Stimulated activated CD8-positive, alpha-beta memory T cell treated with anti-CD3 and anti-CD28 coated beads, Interleukin-7, amount 100 ng/mL, for 4 hours (primary cell): ENCODE results near the gene CAPZA1.

Experiments
- DNase-seq, 2 donors: peaks; one replicate each; pipeline ENCODE4 v3.0.0-alpha.2; 2020; ENCODE audit warnings: low read depth in 2 of 2

CAPZA1 gene

DNA sequence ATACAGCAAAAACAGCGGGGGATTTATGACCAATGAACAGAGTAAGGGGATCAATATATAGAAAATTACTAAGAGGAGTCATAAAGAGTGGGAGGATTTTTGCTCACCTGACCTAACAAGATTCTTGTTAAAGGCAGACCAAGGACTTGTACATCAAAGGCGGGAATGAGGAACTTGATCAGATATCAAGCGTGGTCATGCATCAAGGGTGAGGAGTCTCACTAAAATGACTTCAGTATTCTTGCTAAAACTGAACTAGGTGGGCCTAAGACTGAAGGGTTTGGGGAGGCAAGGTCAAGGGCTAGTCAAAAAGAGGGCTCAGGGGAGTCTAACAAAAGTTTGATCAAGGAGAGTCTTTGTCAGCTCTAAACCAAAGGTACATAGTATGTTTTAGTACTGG is 56.9 kb downstream of the CAPZA1 start:
- no peak for DNase-seq

DNA sequence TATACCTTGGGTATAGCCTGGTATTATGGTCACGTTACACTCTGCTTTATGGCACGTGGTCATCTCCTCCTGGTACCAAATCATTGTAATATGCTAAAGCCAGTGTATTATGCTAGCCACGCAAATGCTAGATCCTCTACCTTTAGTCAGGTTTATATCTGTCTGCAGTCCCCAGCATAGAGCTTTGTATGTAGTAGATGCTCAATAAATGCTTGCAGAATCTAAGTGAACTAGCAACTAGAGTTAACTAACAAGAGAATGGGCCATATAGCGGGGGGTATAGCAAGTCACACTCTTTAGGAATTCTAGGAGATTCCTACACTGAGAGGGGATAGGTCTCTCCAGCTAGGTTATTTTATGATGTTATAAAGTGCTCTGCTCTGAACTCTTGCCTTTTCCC is 57.9 kb downstream of the CAPZA1 start:
- DNase-seq, result no peak

DNA sequence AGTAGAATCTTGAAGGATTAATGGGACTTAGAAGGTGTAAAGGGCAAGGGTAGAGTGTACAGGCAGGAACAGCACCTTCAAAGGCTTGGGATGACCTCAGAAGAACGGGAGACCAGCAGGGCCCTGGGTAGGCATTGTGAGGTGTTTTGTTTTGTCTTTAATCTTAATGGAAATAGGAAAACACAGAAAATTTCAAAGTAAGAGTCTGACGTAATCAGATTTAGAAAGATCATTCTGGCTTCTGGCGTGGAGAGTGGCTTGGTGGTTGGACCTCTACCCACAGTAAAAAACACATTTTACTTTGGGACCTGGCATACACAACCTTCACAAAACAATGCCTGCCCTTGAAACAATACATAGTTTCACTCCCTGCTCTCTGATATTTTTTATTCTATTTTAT is 59.0 kb downstream of the CAPZA1 start:
- DNase-seq, result no peak

DNA sequence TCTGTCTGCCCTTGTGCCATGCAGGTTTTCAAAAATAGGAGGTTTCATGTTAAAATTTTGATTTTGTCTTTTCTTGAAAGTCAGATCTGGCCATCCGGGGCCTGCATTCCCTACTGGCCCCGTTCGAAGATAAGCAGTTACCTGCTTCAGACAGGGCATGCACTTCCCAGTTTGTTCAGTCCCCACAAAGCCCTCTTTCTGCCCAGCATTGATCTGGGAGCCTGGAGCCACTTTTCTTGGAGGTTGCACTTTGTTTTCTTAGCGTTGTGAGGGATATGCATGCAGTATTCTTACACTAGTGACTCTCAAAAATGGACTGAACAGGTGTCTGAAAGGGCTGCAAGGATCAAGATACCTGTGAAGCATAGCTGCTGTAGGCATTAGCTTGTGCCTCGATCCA is 66.3 kb downstream of the CAPZA1 start:
- no peak for DNase-seq

DNA sequence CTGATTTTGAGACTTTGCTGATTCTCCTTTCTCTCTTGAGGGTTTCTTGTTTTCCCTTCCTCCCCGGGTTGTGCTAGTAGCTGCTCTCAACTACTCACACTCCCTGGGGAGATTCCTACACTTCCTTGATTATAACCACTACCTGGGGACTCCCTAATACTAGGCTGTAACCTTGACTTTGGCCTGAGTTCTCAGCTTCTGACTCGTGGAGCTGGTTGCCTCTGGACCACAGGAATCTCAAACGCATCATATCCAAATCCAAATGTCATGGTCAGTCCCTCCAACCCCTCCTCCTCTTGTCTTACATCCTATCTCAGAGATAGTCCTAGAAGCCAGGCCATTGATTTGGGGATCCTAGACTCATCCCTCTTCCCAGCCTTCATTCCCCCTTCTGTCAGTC is 66.8 kb downstream of the CAPZA1 start:
- DNase-seq, result no peak

DNA sequence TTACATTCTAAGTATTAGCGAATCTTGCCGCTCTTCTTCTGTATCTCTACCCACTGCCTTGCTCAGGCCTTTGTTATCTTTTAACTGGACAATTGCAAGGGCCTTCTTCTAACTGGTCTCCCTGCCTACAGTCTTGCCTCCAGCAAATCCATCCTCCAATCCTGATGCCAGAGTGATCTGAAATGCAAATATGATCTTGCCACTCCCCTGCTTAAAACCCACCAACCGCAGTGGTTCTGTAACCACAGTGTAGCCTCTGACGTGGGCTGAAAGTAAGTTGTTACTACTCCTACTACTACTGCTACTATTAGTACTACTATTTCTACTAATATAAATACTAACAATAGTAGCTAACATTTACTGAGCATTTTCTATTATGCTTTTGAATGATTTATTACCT is 67.2 kb downstream of the CAPZA1 start:
- no peak for DNase-seq

DNA sequence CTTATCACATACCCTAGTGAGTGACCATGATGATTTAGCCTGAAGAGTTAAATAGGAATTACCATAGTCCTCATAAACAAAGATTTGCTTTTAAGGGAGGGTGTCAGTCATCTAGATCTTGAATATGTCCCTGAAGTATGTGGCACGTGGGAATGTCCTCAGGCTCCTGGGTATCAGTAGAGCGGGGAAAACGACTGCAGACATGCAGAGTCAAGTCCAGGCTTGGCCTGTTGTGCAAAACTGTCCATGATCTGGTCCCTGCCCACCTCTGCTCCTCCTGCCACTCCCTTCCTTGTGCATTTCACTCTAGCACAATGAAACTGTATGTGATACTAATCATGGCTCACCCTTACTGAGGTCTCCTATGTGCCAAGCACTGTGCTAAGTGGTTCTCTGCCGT is 67.7 kb downstream of the CAPZA1 start:
- no peak for DNase-seq

DNA sequence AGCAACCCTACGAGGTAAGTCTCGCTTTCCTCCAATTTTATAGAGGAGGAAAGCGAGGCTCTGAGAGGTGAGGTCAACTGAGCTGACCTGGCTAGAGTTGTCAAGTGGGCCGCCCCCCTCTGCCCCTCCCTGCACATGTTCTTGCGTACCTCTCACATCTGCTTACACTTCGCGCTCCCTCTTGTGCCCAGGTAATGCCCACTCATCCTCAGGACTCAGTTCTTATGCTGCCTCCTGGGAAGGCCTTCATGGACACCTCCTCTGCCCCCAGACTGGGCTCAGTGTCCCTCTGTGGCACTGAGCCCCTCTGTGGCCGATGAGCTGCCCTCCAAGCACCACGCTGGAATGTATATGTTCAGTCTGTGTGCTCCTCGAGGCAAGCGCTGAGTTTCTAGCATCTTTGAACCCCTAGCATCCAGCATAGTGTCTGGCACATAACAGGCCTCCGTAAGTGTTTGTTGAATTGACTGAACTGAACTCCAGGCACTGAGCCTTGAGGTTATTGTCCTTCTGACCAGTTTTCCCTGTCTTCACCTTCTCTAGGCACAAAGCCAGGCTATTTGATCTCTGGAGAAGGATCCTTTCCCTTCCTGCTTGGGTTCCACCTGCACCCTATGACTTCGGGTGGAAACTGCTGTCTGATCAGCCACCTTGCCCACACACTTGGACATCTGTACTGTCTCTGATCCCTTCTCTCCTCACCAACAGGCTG is 68.3 kb downstream of the CAPZA1 start:
- no peak for DNase-seq

DNA sequence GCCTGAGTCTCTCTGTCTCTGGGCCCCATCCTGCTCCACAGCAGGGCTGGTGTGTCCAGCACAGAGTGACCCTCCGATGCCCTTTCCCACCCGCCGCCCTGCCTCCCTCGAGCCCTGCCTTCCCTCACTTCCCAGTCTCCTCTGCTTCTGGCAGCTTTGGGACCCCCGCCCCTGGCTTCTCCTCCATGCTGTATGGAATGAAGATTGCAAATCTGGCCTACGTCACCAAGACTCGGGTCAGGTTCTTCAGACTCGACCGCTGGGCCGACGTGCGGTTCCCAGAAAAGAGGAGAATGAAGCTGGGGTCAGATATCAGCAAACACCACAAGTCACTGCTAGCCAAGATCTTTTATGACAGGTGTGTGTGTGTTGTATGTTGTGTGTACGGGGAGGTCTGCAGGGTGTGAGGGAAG is 69.2 kb downstream of the CAPZA1 start:
- no peak for DNase-seq

DNA sequence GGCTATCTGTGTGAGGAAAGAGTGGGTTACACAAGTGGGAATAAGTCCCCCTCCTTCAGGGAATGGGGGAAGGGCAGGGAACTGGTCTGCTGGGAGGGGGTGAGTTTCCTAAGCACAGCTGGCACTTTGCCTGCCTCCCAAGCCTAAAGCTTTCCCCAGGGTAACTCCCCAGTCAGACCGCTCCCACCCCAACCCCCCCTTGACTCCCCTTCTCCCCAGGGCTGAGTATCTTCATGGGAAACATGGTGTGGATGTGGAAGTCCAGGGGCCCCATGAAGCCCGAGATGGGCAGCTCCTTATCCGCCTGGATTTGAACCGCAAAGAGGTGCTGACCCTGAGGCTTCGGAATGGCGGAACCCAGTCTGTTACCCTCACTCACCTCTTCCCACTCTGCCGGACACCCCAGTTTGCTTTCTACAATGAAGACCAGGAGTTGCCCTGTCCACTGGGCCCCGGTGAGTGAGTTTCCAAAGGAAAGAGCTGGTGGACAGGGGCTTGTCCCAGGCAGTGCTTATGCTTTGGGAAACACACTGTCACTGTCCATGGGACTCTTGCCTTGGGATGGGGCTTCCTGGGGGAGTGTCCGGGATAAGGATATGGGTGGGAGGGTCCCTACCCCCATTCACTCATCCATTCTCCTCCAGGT is 69.7 kb downstream of the CAPZA1 start:
- no peak for DNase-seq

DNA sequence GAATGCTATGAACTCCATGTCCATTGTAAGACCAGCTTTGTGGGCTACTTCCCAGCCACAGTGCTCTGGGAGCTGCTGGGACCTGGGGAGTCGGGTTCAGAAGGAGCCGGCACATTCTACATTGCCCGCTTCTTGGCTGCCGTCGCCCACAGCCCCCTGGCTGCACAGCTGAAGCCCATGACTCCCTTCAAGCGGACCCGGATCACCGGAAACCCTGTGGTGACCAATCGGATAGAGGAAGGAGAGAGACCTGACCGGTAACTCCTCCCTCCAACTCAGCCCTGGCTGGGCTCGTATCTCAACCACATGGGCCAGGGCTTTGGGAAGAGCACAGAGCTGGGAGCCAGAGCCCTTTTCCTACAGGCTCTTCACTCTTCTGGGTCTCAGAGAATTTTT is 70.2 kb downstream of the CAPZA1 start:
- no peak for DNase-seq

DNA sequence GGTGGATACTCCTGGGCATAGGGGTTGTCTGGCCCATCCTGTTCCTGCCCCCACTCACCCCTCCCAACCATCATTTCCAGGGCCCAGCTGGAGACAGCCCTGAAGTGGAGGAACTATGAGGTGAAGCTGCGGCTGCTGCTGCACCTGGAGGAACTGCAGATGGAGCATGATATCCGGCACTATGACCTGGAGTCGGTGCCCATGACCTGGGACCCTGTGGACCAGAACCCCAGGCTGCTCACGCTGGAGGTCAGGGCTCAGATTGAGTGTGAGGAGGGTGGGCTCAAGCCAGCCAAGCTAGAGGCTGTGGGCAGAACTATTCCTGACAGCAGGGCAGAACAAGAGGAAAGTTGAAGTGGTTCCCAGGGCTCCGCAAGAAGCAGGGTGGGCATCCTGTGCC is 73.0 kb downstream of the CAPZA1 start:
- no peak for DNase-seq

DNA sequence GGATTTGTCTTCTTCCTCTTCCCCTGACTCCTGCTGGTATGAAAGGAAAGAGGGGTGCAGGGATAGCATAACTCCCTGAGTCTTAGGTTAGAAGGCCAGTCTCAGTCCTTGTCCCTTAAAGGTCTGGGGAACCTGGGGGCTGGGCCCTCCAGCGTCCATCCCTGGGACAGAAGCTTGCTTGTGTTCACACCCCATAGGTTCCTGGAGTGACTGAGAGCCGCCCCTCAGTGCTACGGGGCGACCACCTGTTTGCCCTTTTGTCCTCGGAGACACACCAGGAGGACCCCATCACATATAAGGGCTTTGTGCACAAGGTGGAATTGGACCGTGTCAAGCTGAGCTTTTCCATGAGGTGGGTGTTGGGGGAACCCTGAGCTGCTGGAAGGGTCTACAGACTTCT is 74.2 kb downstream of the CAPZA1 start:
- no peak for DNase-seq

DNA sequence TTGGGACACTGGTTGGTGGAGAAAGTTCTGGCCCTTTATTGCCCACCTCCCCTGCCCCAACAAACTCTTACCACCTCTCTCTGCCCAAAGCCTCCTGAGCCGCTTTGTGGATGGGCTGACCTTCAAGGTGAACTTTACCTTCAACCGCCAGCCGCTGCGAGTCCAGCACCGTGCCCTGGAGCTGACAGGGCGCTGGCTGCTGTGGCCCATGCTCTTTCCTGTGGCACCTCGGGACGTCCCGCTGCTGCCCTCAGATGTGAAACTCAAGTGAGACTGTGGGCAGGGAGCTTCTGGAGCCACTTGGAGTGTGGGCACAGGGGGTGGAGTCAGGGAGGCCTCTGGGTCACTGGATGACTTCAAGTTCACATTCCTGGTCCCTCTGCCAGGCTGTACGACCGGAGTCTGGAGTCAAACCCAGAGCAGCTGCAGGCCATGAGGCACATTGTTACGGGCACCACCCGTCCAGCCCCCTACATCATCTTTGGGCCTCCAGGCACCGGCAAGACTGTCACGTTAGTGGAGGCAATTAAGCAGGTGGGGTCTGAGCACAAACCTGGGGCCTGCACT is 74.8 kb downstream of the CAPZA1 start:
- DNase-seq, result no peak

DNA sequence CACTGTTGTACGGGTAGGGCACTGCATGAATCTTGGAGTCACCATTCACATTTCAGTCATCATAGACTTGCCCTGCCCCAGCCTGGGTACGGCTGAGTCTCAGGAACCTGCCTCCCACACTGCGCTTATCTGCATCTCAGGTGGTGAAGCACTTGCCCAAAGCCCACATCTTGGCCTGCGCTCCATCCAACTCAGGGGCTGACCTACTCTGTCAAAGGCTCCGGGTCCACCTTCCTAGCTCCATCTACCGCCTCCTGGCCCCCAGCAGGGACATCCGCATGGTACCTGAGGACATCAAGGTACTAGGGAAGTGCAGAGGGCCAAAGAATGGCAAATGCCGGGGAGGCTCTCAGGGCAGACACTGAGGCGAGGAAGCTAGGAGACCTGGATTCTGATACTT is 75.6 kb downstream of the CAPZA1 start:
- no peak for DNase-seq

DNA sequence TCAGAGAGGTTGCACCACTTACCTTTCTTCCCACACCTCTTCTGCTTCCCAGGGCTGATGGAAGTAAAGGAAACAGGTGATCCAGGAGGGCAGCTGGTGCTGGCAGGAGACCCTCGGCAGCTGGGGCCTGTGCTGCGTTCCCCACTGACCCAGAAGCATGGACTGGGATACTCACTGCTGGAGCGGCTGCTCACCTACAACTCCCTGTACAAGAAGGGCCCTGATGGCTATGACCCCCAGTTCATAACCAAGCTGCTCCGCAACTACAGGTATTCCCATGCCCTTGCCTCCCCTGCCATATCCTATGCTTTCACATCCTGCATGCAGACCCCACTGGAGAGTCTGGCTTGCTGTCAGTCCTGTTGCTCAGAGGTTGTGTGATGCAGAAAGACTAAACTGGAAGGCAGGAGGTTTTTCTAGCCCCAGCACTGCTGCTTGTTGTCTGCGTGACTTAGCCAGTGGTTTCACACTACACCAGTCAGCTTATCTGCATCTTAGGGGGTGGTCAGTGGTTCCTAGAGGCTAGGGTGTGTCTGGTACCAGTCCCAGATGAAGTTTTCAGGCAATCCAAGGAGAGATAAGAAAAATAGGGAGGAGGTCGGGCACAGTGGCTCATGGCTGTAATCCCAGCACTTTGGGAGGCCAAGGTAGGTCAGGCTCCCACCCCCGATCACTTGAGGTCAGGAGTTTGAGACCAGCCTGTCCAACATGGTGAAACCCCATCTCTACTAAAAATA is 77.1 kb downstream of the CAPZA1 start:
- DNase-seq, result no peak

DNA sequence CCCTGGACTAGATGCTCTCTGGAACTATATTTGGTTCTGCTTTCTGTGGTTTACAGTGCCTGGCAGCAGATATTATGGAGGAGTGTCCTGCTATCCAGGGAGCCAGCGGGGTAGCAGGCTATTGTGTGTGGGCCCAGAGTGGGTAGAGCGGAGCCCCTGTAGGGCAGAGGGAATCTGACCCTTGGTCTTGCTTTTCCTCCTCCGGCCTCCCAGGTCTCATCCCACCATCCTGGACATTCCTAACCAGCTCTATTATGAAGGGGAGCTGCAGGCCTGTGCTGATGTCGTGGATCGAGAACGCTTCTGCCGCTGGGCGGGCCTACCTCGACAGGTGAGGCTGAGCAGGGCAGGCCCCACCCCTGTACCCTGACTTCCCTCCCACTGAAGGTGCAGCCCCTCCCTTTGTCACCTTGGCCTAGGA is 78.2 kb downstream of the CAPZA1 start:
- no peak for DNase-seq

DNA sequence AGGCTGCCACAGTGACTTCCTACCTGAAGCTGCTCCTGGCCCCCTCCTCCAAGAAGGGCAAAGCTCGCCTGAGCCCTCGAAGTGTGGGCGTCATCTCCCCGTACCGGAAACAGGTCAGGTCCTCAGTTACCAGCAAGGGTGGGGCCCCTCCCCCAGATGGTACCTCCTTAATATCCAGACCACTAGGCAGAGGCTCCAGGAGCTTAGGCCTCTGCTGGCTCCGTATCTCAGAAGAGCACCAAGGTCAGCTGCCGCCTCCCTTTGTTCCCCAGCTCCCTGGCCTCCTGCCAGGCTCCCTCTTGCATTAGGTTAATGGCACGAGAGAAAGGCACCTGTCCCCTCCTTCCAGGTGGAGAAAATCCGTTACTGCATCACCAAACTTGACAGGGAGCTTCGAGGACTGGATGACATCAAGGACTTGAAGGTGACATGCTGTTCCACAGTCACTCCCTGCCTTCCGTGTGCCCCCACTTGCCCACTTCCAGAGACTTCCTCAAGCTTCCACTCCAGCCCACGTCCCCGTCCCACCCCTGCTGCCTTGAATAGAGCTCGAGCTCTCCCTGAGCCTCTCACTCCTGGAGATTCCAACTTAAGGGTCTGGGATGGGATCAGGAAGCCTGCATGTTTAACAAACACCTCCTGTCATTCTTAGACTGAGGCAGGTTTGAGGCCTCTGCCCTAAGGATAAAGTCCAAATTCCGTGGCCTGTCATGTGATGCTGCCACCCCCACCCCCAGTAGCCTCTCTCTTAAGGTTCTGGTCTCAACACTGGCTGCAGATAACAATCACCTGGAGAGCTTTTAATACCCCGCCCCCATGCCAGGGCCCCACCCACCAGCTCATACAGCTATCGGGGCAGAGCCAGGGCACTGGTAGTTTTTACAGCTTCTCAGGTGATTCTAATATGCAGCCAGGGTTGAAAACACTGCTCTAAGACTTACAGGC is 79.0 kb downstream of the CAPZA1 start:
- DNase-seq, result no peak

DNA sequence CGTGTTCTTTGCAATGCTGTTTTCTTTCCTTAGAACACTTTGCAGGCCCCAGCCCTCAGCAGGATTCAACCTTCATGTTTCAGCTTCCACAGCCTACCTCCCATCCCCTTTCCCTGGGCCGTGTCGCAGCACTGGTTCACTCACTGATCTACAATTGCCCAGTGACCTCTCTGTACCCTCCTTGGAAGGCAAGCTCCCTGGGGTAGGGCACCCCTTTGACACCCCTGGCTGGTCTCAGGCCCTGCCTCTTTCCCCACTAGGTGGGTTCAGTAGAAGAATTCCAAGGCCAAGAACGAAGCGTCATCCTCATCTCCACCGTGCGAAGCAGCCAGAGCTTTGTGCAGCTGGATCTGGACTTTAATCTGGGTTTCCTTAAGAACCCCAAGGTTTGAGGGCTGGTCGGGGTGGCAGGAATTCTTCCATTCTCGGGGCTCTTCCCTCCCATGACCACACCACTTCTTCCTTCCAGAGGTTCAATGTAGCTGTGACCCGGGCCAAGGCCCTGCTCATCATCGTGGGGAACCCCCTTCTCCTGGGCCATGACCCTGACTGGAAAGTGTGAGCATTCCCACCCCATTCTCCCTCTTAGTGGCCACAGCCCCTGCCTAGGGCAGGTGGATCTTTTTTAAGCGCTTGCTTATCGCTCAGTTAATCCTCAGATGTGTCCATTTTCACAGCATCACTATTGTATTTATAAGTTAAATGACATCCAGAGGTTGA is 80.0 kb downstream of the CAPZA1 start:
- no peak for DNase-seq

DNA sequence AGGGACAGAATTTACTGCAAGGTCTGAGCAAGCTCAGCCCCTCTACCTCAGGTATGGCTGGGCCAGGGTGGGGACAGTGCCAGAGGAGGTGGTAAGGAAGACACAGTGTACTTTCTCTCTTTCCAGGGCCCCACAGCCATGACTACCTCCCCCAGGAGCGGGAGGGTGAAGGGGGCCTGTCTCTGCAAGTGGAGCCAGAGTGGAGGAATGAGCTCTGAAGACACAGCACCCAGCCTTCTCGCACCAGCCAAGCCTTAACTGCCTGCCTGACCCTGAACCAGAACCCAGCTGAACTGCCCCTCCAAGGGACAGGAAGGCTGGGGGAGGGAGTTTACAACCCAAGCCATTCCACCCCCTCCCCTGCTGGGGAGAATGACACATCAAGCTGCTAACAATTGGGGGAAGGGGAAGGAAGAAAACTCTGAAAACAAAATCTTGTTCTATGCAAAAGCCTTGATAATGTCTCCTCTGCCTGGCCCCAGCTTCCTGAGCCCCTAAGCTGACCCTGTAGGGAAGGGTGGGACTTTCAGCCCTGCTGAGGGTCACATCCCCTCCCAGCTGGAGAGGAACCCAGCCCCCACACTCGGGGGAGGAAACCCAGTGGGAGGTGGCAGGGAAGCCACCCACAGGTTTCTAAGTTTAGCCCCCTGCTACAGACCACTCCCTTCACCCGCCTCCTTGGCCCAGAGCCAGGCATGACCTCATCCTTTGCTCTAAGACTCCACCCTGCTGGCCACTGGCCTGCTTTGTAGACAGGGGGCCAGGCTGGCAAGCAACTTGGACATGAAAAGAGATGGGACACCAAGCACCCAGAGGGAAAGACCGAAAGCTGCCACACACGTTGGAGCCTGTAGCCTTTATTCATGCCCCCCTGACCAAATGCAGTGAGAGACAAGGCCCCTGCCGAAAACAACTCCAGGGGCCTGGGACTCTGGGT is 80.9 kb downstream of the CAPZA1 start:
- DNase-seq, result peak; percentile 61 to 71
